Measurements from ENCODE around the gene ICAM4.
"Not testable (repeated sequence)": the region's sequence is repeated elsewhere in the genome, so short reads cannot be mapped to it uniquely, and the experiment has no call there.

ICAM4 gene

GRCh38 chr19:10279737-10280442 lies 6.9 kb upstream of the ICAM4 start:
- H3K9me3 Mint-ChIP-seq = no peaks in the 10 kb centered on the region
- H3K27ac Mint-ChIP-seq = no peak overlapping the region
- H3K4me3 Mint-ChIP-seq = no peak overlapping the region
- peaks cover 6% of the 10 kb centered on the region for H3K4me1 Mint-ChIP-seq
- peaks cover 18% of the 10 kb centered on the region for H3K27me3 Mint-ChIP-seq (ENCODE audit: low read depth, poor library complexity)
- TF ChIP-seq CTCF (IDR thresholded peaks at IDR 0.05) = no peak
- DNase-seq = no peak
- peaks cover 2% of the 10 kb centered on the region for H3K36me3 Mint-ChIP-seq (ENCODE audit: low read depth)

- H3K4me3 Mint-ChIP-seq; H3K27ac Mint-ChIP-seq; H3K36me3 Mint-ChIP-seq (ENCODE audit: low read depth); DNase-seq; H3K9me3 Mint-ChIP-seq: not testable (repeated sequence)
- Mint-ChIP-seq H3K27me3 (ENCODE audit: low read depth, poor library complexity) (peaks cover 35% of the 10 kb centered on the region), H3K4me1 (peaks cover 16% of the 10 kb centered on the region)
These were observed 4.7 kb upstream of the ICAM4 start for GRCh38 chr19:10282043-10282442.

GRCh38 chr19:10283301-10284064 lies 3.3 kb upstream of the ICAM4 start:
- Mint-ChIP-seq H3K27me3 (ENCODE audit: low read depth, poor library complexity) (peaks cover 47% of the 10 kb centered on the region), H3K9me3 (no peaks in the 10 kb centered on the region), H3K36me3 (ENCODE audit: low read depth) (peaks cover 7% of the 10 kb centered on the region), H3K4me1 (peaks cover 18% of the 10 kb centered on the region), H3K4me3 (no peak overlapping the region), H3K27ac (no peak overlapping the region)
- TF ChIP-seq CTCF (IDR thresholded peaks at IDR 0.05) = no peak
- no peak for DNase-seq

- Mint-ChIP-seq H3K36me3 (ENCODE audit: low read depth) (peaks cover 7% of the 10 kb centered on the region), H3K27me3 (ENCODE audit: low read depth, poor library complexity) (peaks cover 55% of the 10 kb centered on the region), H3K27ac (no peak overlapping the region), H3K9me3 (no peaks in the 10 kb centered on the region), H3K4me3 (no peak overlapping the region), H3K4me1 (peaks cover 23% of the 10 kb centered on the region)
- no peak for DNase-seq
- TF ChIP-seq CTCF (IDR thresholded peaks at IDR 0.05) = no peak
These were observed 2.4 kb upstream of the ICAM4 start for GRCh38 chr19:10284065-10284959.

- H3K9me3 Mint-ChIP-seq = no peaks in the 10 kb centered on the region
- no peak overlapping the region for H3K27ac Mint-ChIP-seq
- H3K4me3 Mint-ChIP-seq = no peak overlapping the region
- peaks cover 7% of the 10 kb centered on the region for H3K36me3 Mint-ChIP-seq (ENCODE audit: low read depth)
- no peak for TF ChIP-seq CTCF (IDR thresholded peaks at IDR 0.05)
- DNase-seq = no peak
- H3K27me3 Mint-ChIP-seq (ENCODE audit: low read depth, poor library complexity) = peaks cover 57% of the 10 kb centered on the region
- peaks cover 18% of the 10 kb centered on the region for H3K4me1 Mint-ChIP-seq
These were observed 1.8 kb upstream of the ICAM4 start for GRCh38 chr19:10284960-10285278.

GRCh38 chr19:10285393-10285792 lies 1.4 kb upstream of the ICAM4 start:
- H3K36me3 Mint-ChIP-seq (ENCODE audit: low read depth) = peaks cover 7% of the 10 kb centered on the region
- H3K4me3 Mint-ChIP-seq = no peak overlapping the region
- H3K9me3 Mint-ChIP-seq = no peaks in the 10 kb centered on the region
- DNase-seq = no peak
- peaks cover 20% of the 10 kb centered on the region for H3K4me1 Mint-ChIP-seq
- no peak overlapping the region for H3K27ac Mint-ChIP-seq
- peaks cover 62% of the 10 kb centered on the region for H3K27me3 Mint-ChIP-seq (ENCODE audit: low read depth, poor library complexity)
- no peak for TF ChIP-seq CTCF (IDR thresholded peaks at IDR 0.05)

Data from nephron progenitor cell (in vitro differentiated cells).